Spleen (tissue), 11 donors: ENCODE results near the gene TLE4. TPM values are rescaled to one million over a fixed set of nuclear protein-coding genes. Genes with fewer than 3 reads are reported as not detected.

Experiments
- DNase-seq: peaks from one replicate; pipeline ENCODE4 v3.0.0-alpha.2; 2020
- H3K27ac ChIP-seq, 8 donors: fragments of 200-600 bp; sonication (generic) in 7 of 8; 1 replicate in 4 of 8; 2 replicates in 4 of 8; pipeline versions ENCODE4 v1.5.0 to v1.8.0; 2016 to 2021; ENCODE audit warnings: inconsistent platforms in 4 of 8, mild to moderate bottlenecking in 4 of 8, moderate library complexity in 1 of 8
- H3K27me3 ChIP-seq, 7 donors: fragments of 200-600 bp; sonication (generic) in 6 of 7; replicated peaks in 1 of 7; 1 replicate in 4 of 7; 2 replicates in 3 of 7; pipeline versions ENCODE4 v1.5.0 to v1.8.0; 2016 to 2021; ENCODE audit warnings: inconsistent platforms in 3 of 7, mild to moderate bottlenecking in 1 of 7
- H3K36me3 ChIP-seq, 6 donors: fragments of 200-600 bp; sonication (generic) in 5 of 6; 1 replicate in 4 of 6; 2 replicates in 2 of 6; pipeline versions ENCODE4 v1.5.0 to v1.8.0; 2016 to 2021; ENCODE audit warnings: inconsistent platforms in 2 of 6
- H3K4me1 ChIP-seq, 6 donors: fragments of 200-600 bp; sonication (generic) in 5 of 6; 1 replicate in 3 of 6; 2 replicates in 3 of 6; pipeline versions ENCODE4 v1.5.0 to v1.8.0; 2016 to 2021; ENCODE audit warnings: inconsistent platforms in 3 of 6
- H3K4me3 ChIP-seq, 8 donors: fragments of 200-600 bp; sonication (generic) in 7 of 8; 1 replicate in 4 of 8; 2 replicates in 4 of 8; pipeline versions ENCODE4 v1.5.0 to v1.8.0; 2016 to 2021; ENCODE audit warnings: inconsistent platforms in 4 of 8, mild to moderate bottlenecking in 4 of 8, moderate library complexity in 2 of 8
- H3K9me3 ChIP-seq, 8 donors: fragments of 200-600 bp; sonication (generic) in 7 of 8; 1 replicate in 4 of 8; 2 replicates in 4 of 8; pipeline versions ENCODE4 v1.5.0 to v1.8.0; 2016 to 2021; ENCODE audit warnings: inconsistent platforms in 4 of 8
- POLR2A ChIP-seq, 3 donors: fragments of 450-650 bp; IDR thresholded peaks; one replicate each; pipeline ENCODE4 v1.5.1; 2017; ENCODE audit warnings: antibody characterized with exemption in 3 of 3, mild to moderate bottlenecking in 1 of 3
- POLR2AphosphoS5 ChIP-seq, 3 donors: sonication (generic); formaldehyde crosslinking; IDR thresholded peaks; one replicate each; pipeline ENCODE4 v1.5.1; 2017; ENCODE audit warnings: antibody characterized with exemption in 3 of 3
- WGBS, 5 donors: extraction: QIAGEN DNeasy Blood & Tissue Kit in 3 of 5; methylation state at CpG; one replicate each; pipeline versions ENCODE4 v1.1.5 to v1.1.7; 2013 to 2018; 5-methylcytosine and 5-hydroxymethylcytosine counted together
- intact Hi-C: fragments of 100-400 bp; cut with DNase I; formaldehyde crosslinking; loops from one replicate; pipeline ENCODE4 v1.15.0; 2023; ENCODE audit warnings: low total_unique reads
- polyA plus RNA-seq, 3 donors: library from polyadenylated mRNA; stranded (reverse); fragments of 200-250 nt; gene quantifications; one replicate each; pipeline ENCODE4 v1.2.1, GENCODE V29; 2013
- total RNA-seq, 7 donors: library from RNA; depleted of rRNA in 3 of 7; stranded (reverse); fragments of >200 nt in 3 of 7; fragmentation: NEBNext Ultra II Directional in 4 of 7; extraction: Animal tissue kit (Norgen Biotek cat#: 25700) in 4 of 7; gene quantifications; one replicate each; pipeline versions ENCODE4 v1.1.0 to v1.2.1, GENCODE V29; 2016 to 2021
- TF ChIP-seq, protein P1 (sequence below), 11 experiments: fragments of 200-600 bp in 7 of 11; fragments of 450-650 bp in 4 of 11; sonication (generic) in 4 of 11; IDR thresholded peaks in 8 of 11; conservative IDR thresholded peaks in 3 of 11; 1 replicate in 7 of 11; 2 replicates in 4 of 11; pipeline versions ENCODE4 v1.4.0 to v1.8.0; 2016 to 2021; ENCODE audit warnings: antibody characterized with exemption in 11 of 11, inconsistent platforms in 4 of 11, mild to moderate bottlenecking in 1 of 11
- donor health status: healthy with polysubstance abuse.
- donor health status: DM: no; HTN: no; CAD: no; lungs with moderate emphysema.
- donor health status: DM: no; HTN: no; CAD: no.
- donor health status: Bipolar disorder and iron deficiency.
- donor health status: healthy.
- donor health status: DM: no; HTN: no; CAD: no.
- donor health status: DM: yes; HTN: yes; CAD: no.

The TLE4 gene
- total and polyA plus RNA-seq, 10 donors, result 7.8 to 92.8 (median 70.5) TPM

DNA sequence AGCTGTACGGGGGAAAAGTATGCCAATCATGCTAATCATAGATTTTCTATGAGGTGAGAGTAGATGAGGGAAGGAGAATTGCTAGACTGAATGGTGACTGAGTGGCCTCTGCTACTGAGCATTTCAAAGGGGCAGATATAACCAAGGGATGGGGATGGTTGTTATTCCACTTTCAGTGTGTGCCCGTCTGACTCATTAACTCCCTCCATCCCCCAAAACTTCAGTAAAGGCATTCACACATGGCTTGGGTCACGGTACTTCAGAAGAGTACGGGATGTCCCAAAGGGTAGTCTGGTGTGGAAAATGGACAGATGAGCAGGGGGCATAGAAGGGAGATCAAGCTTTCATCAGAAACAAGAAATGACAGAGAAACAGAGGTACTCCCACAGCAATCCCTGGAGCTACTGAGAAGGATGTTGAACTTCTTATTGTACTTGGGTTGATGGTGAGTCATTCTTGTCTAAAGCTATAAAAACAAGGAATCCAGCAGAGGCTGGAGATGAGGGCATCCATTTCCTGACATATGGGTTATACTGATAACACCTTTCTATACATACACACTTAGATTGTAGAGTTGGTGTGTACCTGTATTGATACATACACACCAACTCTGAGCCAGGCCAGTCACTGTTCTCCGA, 8.9 kb upstream of the TLE4 start:
- no peak for DNase-seq
- Histone ChIP-seq H3K4me1 (peaks cover 0 to 12% (median 2%) of the 10 kb centered on the region in 6 donors), H3K27ac (no peak overlapping the region), H3K36me3 (no peaks in the 10 kb centered on the region), H3K4me3 (no peak overlapping the region), H3K27me3 (peaks cover 0 to 8% (median 0%) of the 10 kb centered on the region in 7 donors), H3K9me3 (no peaks in the 10 kb centered on the region)
- WGBS, 5 donors, result 92 to 99% (median 96%) methylated on average over 5 of the region's 5 CpGs
- TF ChIP-seq POLR2AphosphoS5 (IDR thresholded peaks at IDR 0.05) (no peak), POLR2A (IDR thresholded peaks at IDR 0.05) (no peak)
- TF ChIP-seq, protein P1, sequence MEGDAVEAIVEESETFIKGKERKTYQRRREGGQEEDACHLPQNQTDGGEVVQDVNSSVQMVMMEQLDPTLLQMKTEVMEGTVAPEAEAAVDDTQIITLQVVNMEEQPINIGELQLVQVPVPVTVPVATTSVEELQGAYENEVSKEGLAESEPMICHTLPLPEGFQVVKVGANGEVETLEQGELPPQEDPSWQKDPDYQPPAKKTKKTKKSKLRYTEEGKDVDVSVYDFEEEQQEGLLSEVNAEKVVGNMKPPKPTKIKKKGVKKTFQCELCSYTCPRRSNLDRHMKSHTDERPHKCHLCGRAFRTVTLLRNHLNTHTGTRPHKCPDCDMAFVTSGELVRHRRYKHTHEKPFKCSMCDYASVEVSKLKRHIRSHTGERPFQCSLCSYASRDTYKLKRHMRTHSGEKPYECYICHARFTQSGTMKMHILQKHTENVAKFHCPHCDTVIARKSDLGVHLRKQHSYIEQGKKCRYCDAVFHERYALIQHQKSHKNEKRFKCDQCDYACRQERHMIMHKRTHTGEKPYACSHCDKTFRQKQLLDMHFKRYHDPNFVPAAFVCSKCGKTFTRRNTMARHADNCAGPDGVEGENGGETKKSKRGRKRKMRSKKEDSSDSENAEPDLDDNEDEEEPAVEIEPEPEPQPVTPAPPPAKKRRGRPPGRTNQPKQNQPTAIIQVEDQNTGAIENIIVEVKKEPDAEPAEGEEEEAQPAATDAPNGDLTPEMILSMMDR (IDR thresholded peaks at IDR 0.05 in 8 of 11, conservative IDR thresholded peaks at IDR 0.05 in 3 of 11), result no peak
- intact Hi-C loops, result no loop called here

GRCh38 chr9:79564105-79564504, 7.7 kb upstream of the TLE4 start:
- intact Hi-C loops, result no loop called here
- H3K36me3 ChIP-seq, result no peaks in the 10 kb centered on the region
- no peak overlapping the region for H3K4me3 ChIP-seq
- H3K27me3 ChIP-seq, result peaks cover 0 to 8% (median 0%) of the 10 kb centered on the region in 7 donors
- 74 to 91% (median 79%) methylated on average over 2 of the region's 2 CpGs for WGBS, 5 donors
- H3K9me3 ChIP-seq, result no peaks in the 10 kb centered on the region
- peaks cover 0 to 24% (median 9%) of the 10 kb centered on the region in 6 donors for H3K4me1 ChIP-seq
- DNase-seq, result no peak
- no peak overlapping the region for H3K27ac ChIP-seq
- TF ChIP-seq POLR2AphosphoS5 (IDR thresholded peaks at IDR 0.05) (no peak), POLR2A (IDR thresholded peaks at IDR 0.05) (no peak)
- TF ChIP-seq, protein P1 (IDR thresholded peaks at IDR 0.05 in 8 of 11, conservative IDR thresholded peaks at IDR 0.05 in 3 of 11), result no peak

DNA sequence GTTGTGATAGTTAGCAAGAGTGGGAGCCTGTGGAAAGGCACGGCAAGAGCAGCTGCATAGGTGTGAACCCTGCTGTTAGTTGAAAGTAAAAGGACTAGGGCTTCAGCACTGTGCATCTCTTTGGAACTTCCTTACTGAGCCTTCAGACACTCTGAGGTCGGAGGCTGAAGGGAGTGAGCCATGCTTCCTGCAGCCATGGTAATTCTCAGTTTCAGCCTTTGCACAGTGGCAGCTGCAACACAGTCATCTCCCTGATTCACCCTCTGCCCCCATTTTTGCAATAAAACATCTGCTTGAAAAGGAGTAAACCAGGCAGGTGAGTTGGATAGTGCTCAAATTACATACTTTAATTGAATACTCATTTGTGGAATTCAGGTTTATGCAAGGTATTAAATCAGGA, 6.5 kb upstream of the TLE4 start:
- Histone ChIP-seq H3K27me3 (peaks cover 0 to 17% (median 4%) of the 10 kb centered on the region in 7 donors), H3K9me3 (no peaks in the 10 kb centered on the region), H3K36me3 (no peaks in the 10 kb centered on the region), H3K4me3 (no peak overlapping the region), H3K4me1 (peaks cover 3 to 34% (median 15%) of the 10 kb centered on the region in 6 donors), H3K27ac (no peak overlapping the region)
- TF ChIP-seq POLR2AphosphoS5 (IDR thresholded peaks at IDR 0.05) (no peak), POLR2A (IDR thresholded peaks at IDR 0.05) (no peak)
- TF ChIP-seq, protein P1 (IDR thresholded peaks at IDR 0.05 in 8 of 11, conservative IDR thresholded peaks at IDR 0.05 in 3 of 11), result no peak
- no peak for DNase-seq
- WGBS, 5 donors, result 35 to 60% (median 46%) methylated on average over 2 of the region's 2 CpGs
- intact Hi-C loops, result no loop called here

DNA sequence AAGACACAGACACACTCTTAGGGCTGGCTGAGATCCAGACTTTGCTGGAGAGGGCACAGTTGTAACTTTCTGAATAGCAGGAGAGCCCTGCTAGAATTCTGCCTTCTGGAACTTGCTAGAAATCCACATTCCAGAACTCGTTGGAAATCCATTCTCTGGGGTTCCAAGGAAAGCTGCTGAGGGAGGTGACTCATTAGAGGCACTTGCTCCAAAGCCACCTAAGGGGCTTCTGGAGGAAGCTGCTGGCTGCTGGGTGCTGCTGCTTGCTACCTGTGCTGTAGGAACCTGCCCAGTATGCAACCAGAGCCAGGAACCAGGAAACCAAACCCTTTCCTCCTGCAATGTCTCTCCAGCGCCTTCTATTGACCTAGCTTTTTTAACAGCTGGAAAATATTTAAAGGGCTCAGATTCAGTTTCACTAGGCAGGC, 4.1 kb upstream of the TLE4 start:
- no peaks in the 10 kb centered on the region for H3K9me3 ChIP-seq
- 58 to 79% (median 64%) methylated on average over 2 of the region's 2 CpGs for WGBS, 5 donors
- H3K4me3 ChIP-seq, result no peak overlapping the region
- intact Hi-C loops, result no loop called here
- TF ChIP-seq POLR2AphosphoS5 (IDR thresholded peaks at IDR 0.05) (no peak), POLR2A (IDR thresholded peaks at IDR 0.05) (no peak)
- TF ChIP-seq, protein P1 (IDR thresholded peaks at IDR 0.05 in 8 of 11, conservative IDR thresholded peaks at IDR 0.05 in 3 of 11), result no peak
- peak overlapping the region in 3 of 8 donors; percentile 44 to 60 (median 51) for H3K27ac ChIP-seq
- H3K4me1 ChIP-seq, result peaks cover 5 to 41% (median 18%) of the 10 kb centered on the region in 6 donors
- DNase-seq, result no peak
- peaks cover 0 to 23% (median 4%) of the 10 kb centered on the region in 7 donors for H3K27me3 ChIP-seq
- H3K36me3 ChIP-seq, result no peaks in the 10 kb centered on the region
